ENCODE results near the gene CWC15. TPM values are rescaled to one million over a fixed set of nuclear protein-coding genes. Genes with fewer than 3 reads are reported as not detected.
A peak's percentile ranks its signal among the peaks of the same experiment; 100 is the strongest.

Gene CWC15
- total and polyA plus RNA-seq, 10 of the 15 experiments (the other 5 are each of a cell fraction or from before 2014, with no cell fraction given) = 43.3 to 142 (median 75.1) TPM

GRCh38 chr11:94972700-94973098 is 657 bp downstream of the CWC15 start:
- TF ChIP-seq HCFC1 (IDR thresholded peaks at IDR 0.05; ENCODE audit: low read length) (no peak), TBL1XR1 (IDR thresholded peaks at IDR 0.05; ENCODE audit: low read depth, low read length) (no peak), EED (IDR thresholded peaks at IDR 0.05; ENCODE audit: low read depth) (no peak), PAX5 (IDR thresholded peaks at IDR 0.05; ENCODE audit: borderline replicate concordance, low read depth, low read length) (no peak), YY1 (IDR thresholded peaks at IDR 0.05; ENCODE audit: low read depth, low read length) (no peak), NBN (IDR thresholded peaks at IDR 0.05) (no peak)
- TF ChIP-seq, protein P1, sequence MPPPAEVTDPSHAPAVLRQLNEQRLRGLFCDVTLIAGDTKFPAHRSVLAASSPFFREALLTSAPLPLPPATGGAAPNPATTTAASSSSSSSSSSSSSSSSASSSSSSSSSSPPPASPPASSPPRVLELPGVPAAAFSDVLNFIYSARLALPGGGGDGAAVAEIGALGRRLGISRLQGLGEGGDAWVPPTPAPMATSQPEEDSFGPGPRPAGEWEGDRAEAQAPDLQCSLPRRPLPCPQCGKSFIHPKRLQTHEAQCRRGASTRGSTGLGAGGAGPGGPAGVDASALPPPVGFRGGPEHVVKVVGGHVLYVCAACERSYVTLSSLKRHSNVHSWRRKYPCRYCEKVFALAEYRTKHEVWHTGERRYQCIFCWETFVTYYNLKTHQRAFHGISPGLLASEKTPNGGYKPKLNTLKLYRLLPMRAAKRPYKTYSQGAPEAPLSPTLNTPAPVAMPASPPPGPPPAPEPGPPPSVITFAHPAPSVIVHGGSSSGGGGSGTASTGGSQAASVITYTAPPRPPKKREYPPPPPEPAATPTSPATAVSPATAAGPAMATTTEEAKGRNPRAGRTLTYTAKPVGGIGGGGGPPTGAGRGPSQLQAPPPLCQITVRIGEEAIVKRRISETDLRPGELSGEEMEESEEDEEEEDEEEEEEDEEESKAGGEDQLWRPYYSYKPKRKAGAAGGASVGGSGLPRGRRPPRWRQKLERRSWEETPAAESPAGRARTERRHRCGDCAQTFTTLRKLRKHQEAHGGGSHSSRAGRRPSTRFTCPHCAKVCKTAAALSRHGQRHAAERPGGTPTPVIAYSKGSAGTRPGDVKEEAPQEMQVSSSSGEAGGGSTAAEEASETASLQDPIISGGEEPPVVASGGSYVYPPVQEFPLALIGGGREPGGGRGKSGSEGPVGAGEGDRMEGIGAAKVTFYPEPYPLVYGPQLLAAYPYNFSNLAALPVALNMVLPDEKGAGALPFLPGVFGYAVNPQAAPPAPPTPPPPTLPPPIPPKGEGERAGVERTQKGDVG (CRISPR knock-in tag; IDR thresholded peaks at IDR 0.05) = no peak
- no peak for ATAC-seq
- Histone ChIP-seq H3K27me3 (replicated peaks in 1 of 2; ENCODE audit: control insufficient read depth in 2 of 2, insufficient read depth in 2 of 2, low read length in 1 of 2) (no peaks in the 10 kb centered on the region), H3K9me3 (replicated peaks; ENCODE audit: control insufficient read depth, insufficient read depth, low read length) (no peaks in the 10 kb centered on the region), H3K79me2 (ENCODE audit: control insufficient read depth, insufficient read depth, low read length) (peaks cover 21% of the 10 kb centered on the region), H3K27ac (ENCODE audit: control insufficient read depth, insufficient read depth) (peak overlapping the region; percentile 63), H2AFZ (ENCODE audit: control insufficient read depth, low read depth, low read length) (no peak overlapping the region), H4K20me1 (ENCODE audit: control insufficient read depth, insufficient read depth) (no peaks in the 10 kb centered on the region), H3K4me2 (ENCODE audit: control insufficient read depth, insufficient read depth) (peak overlapping the region; percentile 45), H3K9ac (ENCODE audit: control insufficient read depth, insufficient read depth, low read length) (peak overlapping the region; percentile 88), H3K4me1 (ENCODE audit: control insufficient read depth, insufficient read depth, low read length) (no peaks in the 10 kb centered on the region), H3K36me3 (ENCODE audit: control insufficient read depth in 2 of 2, insufficient read depth in 2 of 2, low read length in 1 of 2) (peaks cover 0 to 10% of the 10 kb centered on the region in 2 experiments; a peak in 2 of 4 replicates), H3K4me3 (peak overlapping the region; percentile 95)
- in situ Hi-C loops (cut with MboI) = no loop called here
- POLR2A ChIA-PET = interaction anchor here (1.5 to 1.9 kb wide), 2 partner anchors 95 to 120 kb away, joined by 4 to 17 read pairs; partner anchors contain the start of gene SRSF8
- SMC1A ChIA-PET (ENCODE audit: uncharacterized antibody, unreplicated experiment) = interaction anchor here (0.6 to 2.2 kb wide), 6 partner anchors 9 to 823 kb away, joined by 3 to 7 read pairs (median 4); partner anchors contain the start of gene ENDOD1
- no peak for DNase-seq (ENCODE audit: low read depth, low spot score)
- 6% methylated on average over 4 of the region's 5 CpGs for WGBS (ENCODE audit: insufficient coverage, insufficient replicate concordance, low lambda C conversion rate, missing lambda C conversion rate)
- RAD21 ChIA-PET (ENCODE audit: unreplicated experiment) = interaction anchor here (0.8 to 2.9 kb wide), 5 partner anchors 95 to 468 kb away, joined by 3 to 21 read pairs (median 3); partner anchors contain the start of gene SRSF8
- no TSS peak for BruUV-seq (replicated peaks)
- CTCF ChIA-PET = interaction anchor here (0.7 to 2.3 kb wide), 3 partner anchors 11 to 164 kb away, joined by 4 to 9 read pairs (median 8); no protein-coding TSS in a partner anchor
- intact Hi-C loops (cut with micrococcal nuclease; ENCODE audit: unreplicated experiment) = no loop called here
- FAIRE-seq = no peak
